Measurements from ENCODE around the gene LRP2. TPM values are rescaled to one million over a fixed set of nuclear protein-coding genes. Genes with fewer than 3 reads are reported as not detected.
"Not testable (repeated sequence)": the region's sequence is repeated elsewhere in the genome, so short reads cannot be mapped to it uniquely, and the experiment has no call there.

Gene LRP2
- total and polyA plus RNA-seq, 4 donors, result 2.3 to 7.4 (median 3.5) TPM

DNA sequence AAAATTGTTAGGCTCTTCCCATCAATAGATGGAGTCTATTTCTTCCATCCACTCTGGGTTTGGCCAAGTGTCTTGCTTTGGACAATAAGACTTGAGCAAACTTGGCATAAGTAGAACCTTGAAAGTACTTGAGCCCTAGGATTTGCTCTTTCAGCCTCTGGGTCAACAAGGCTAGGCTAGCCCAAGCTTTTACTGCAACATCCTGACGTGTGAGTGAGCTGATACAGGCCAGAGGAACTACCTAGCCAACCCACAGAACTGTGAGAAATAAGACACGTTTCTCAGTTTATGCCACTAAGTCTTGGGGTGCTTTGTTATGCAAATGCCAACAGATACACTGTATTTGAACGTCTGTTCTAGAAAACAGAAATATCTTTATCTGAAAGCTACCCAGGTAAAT is 71.9 kb downstream of the LRP2 start:
- DNase-seq (ENCODE audit: low read depth in 4 of 6, low spot score in 6 of 6), result no peak
- Histone ChIP-seq H3K4me1 (ENCODE audit: control insufficient read depth, insufficient read depth, low read length) (peaks cover 2% of the 10 kb centered on the region), H3K27me3 (ENCODE audit: control insufficient read depth, insufficient read depth, low read length) (no peaks in the 10 kb centered on the region), H3K4me3 (ENCODE audit: low read depth, low read length) (no peak overlapping the region), H3K27ac (ENCODE audit: low read depth, low read length) (no peak overlapping the region), H3K9me3 (ENCODE audit: control insufficient read depth, insufficient read depth, low read length) (no peaks in the 10 kb centered on the region), H3K36me3 (ENCODE audit: control insufficient read depth, insufficient read depth, low read length) (no peaks in the 10 kb centered on the region)
- WGBS (ENCODE audit: insufficient coverage), result 86% methylated on average over 1 of the region's 3 CpGs

DNA sequence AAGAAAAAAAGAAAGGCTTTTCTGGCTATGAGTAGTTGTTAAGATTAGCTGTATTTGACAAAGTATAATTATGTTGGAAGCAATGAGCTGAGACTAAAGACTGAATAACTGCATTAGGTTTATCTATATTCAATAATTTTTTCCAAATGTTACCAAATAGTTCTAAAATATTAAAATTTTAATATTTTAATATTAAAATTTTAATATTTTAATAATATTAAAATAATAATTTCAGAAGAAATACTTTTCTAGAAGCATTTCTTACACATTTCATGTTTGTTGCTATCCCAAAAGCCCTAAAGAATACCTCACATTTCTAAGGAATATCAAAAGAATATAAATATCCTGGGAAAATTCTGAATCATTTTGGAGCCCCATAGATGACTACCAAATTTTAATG is 74.7 kb downstream of the LRP2 start:
- Histone ChIP-seq H3K4me3 (ENCODE audit: low read depth, low read length) (no peak overlapping the region), H3K27me3 (ENCODE audit: control insufficient read depth, insufficient read depth, low read length) (no peaks in the 10 kb centered on the region), H3K4me1 (ENCODE audit: control insufficient read depth, insufficient read depth, low read length) (peaks cover 2% of the 10 kb centered on the region), H3K36me3 (ENCODE audit: control insufficient read depth, insufficient read depth, low read length) (no peaks in the 10 kb centered on the region), H3K27ac (ENCODE audit: low read depth, low read length) (no peak overlapping the region), H3K9me3 (ENCODE audit: control insufficient read depth, insufficient read depth, low read length) (no peaks in the 10 kb centered on the region)
- no peak for DNase-seq (ENCODE audit: low read depth in 4 of 6, low spot score in 6 of 6)

DNA sequence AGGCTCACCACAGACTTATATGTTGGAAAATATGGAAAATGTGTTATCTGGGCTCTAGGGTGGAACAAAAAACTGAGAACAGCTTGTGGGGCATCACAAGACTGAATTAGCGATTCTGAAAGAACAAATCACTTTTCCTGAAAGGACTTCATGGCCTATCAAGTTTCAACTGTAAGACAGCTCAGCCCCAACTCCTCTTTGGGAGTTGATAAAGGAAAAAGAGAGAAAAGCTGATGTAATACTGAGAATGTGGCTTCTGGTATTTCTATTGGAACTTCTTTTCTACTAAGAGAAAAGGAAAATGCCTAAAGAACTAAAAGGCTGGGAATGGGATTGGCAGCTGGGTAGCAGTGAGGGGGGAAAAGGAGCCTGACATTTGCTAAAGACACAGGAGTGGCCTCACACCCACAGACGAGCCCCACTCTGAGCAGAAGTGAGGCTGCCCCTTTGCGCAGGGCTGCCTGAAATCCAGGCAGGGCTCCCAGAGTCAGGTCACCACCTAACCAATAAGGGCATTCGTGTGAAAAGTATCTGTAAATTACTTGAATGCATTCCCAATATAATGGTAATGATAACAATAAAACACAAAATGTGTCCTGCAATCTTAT is 75.6 kb downstream of the LRP2 start:
- no peak overlapping the region for H3K27ac ChIP-seq (ENCODE audit: low read depth, low read length)

DNA sequence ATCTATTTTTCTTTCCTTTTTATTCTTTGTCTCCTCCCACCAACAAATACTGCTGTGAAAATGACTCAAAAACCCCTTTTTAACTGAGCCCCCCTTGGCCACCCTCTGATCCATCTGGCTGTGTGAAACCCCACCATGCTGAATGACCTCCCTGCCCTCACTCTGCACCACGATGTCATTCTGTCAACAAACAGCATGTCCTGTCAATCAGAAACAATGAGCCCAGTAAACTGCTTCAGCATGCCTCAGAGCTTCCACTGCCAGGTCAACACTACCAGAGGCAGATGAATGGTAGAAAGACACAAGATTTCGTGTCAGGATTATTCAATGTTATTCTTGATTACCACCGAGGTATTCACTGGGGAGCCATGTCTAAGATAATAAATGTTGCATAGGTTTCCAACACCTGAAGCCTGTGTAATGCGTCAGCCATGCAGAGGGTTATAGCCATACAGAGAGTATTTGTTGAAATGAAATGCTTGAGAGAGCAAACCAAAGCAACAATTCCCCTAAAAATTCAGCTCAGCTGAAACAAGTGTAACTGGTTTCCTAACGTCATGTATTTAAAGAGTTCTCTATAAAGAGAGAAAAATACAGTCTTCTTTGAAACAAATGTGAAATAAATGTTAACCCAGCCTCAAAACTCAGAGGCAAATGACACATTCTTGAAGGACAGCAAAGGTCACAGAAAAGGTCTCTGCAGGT is 76.7 kb downstream of the LRP2 start:
- WGBS (ENCODE audit: insufficient coverage), result 14% methylated on average over 3 of the region's 5 CpGs
- no peaks in the 10 kb centered on the region for H3K36me3 ChIP-seq (ENCODE audit: control insufficient read depth, insufficient read depth, low read length)
- no peak overlapping the region for H3K27ac ChIP-seq (ENCODE audit: low read depth, low read length)
- H3K4me1 ChIP-seq (ENCODE audit: control insufficient read depth, insufficient read depth, low read length), result peaks cover 2% of the 10 kb centered on the region
- H3K27me3 ChIP-seq (ENCODE audit: control insufficient read depth, insufficient read depth, low read length), result no peaks in the 10 kb centered on the region
- no peaks in the 10 kb centered on the region for H3K9me3 ChIP-seq (ENCODE audit: control insufficient read depth, insufficient read depth, low read length)
- peak in 2 of 6 donors; percentile 31 to 61 for DNase-seq (ENCODE audit: low read depth in 4 of 6, low spot score in 6 of 6)
- H3K4me3 ChIP-seq (ENCODE audit: low read depth, low read length), result no peak overlapping the region

More for the DNA sequence above, 75.6 kb downstream of the LRP2 start:
- Histone ChIP-seq H3K9me3 (ENCODE audit: control insufficient read depth, insufficient read depth, low read length) (no peaks in the 10 kb centered on the region), H3K4me1 (ENCODE audit: control insufficient read depth, insufficient read depth, low read length) (peaks cover 2% of the 10 kb centered on the region), H3K36me3 (ENCODE audit: control insufficient read depth, insufficient read depth, low read length) (no peaks in the 10 kb centered on the region), H3K4me3 (ENCODE audit: low read depth, low read length) (no peak overlapping the region), H3K27me3 (ENCODE audit: control insufficient read depth, insufficient read depth, low read length) (no peaks in the 10 kb centered on the region)
- DNase-seq (ENCODE audit: low read depth in 4 of 6, low spot score in 6 of 6), result no peak
- no CpG with 5 or more reads among the region's 4 CpGs for WGBS (ENCODE audit: insufficient coverage)

DNA sequence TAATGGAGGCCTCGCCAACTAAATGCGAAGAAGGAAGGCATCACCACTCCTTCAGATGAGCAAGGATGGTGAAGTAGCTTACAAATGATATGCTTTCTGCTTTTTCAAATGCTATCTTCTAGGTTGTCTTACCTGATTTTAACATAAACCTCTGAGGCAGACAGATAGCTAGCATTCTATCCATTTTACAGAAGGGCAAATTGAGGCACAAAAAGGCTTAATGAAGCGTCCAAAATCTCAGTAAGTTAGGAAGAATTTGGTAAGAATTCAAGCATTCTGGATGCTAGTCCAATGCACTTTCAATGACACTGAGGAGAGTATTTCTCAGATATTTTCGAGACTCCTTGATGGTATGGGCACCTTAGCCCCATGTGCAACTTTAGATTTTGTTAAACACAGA is 81.8 kb downstream of the LRP2 start:
- H3K27me3 ChIP-seq (ENCODE audit: control insufficient read depth, insufficient read depth, low read length), result no peaks in the 10 kb centered on the region
- H3K27ac ChIP-seq (ENCODE audit: low read depth, low read length), result no peak overlapping the region
- no peak overlapping the region for H3K4me3 ChIP-seq (ENCODE audit: low read depth, low read length)
- no peaks in the 10 kb centered on the region for H3K9me3 ChIP-seq (ENCODE audit: control insufficient read depth, insufficient read depth, low read length)
- DNase-seq (ENCODE audit: low read depth in 4 of 6, low spot score in 6 of 6), result no peak
- WGBS (ENCODE audit: insufficient coverage), result 100% methylated on average over 1 of the region's 4 CpGs
- H3K36me3 ChIP-seq (ENCODE audit: control insufficient read depth, insufficient read depth, low read length), result no peaks in the 10 kb centered on the region
- H3K4me1 ChIP-seq (ENCODE audit: control insufficient read depth, insufficient read depth, low read length), result peaks cover under 1% of the 10 kb centered on the region

DNA sequence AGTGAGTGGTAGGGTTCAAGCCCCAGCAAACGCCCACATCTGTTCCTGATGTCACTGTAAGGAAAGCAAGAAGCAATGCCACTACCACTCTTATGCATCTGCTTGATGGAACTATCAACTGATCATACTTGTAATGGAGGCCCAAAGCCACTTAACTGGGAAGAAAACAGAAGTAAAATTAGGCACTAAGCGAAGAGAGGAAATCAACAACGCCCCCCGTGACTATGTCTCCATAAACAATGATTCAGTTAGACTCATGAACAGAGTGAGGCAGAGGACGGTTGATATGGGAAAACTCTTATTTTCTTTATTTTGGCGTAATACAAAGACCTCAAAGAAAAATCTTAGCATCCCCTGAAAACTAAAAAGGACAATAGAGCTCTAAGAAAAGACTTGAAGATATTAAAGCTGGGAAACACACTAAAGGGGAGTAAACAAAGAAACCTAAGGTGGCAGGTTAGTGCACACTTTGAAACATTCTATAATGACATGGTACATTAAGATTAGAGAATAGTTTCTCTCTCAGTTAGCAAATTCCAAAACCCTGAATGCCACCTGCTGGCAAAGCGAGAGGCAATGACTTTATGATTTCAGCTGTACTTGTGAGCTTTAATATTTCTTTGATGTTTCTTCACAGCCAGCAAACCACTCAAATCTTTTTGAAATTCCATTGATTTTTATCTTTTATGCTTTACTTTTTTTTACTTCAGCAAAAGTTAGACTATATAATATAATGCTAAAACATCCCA is 86.5 kb downstream of the LRP2 start:
- WGBS (ENCODE audit: insufficient coverage), result no CpG with 5 or more reads among the region's 7 CpGs
- no peaks in the 10 kb centered on the region for H3K27me3 ChIP-seq (ENCODE audit: control insufficient read depth, insufficient read depth, low read length)
- H3K36me3 ChIP-seq (ENCODE audit: control insufficient read depth, insufficient read depth, low read length), result no peaks in the 10 kb centered on the region
- H3K4me1 ChIP-seq (ENCODE audit: control insufficient read depth, insufficient read depth, low read length), result no peaks in the 10 kb centered on the region
- no peaks in the 10 kb centered on the region for H3K9me3 ChIP-seq (ENCODE audit: control insufficient read depth, insufficient read depth, low read length)
- H3K27ac ChIP-seq (ENCODE audit: low read depth, low read length), result no peak overlapping the region
- no peak overlapping the region for H3K4me3 ChIP-seq (ENCODE audit: low read depth, low read length)
- DNase-seq (ENCODE audit: low read depth in 4 of 6, low spot score in 6 of 6), result peak in 2 of 6 donors; percentile 42 to 84

DNA sequence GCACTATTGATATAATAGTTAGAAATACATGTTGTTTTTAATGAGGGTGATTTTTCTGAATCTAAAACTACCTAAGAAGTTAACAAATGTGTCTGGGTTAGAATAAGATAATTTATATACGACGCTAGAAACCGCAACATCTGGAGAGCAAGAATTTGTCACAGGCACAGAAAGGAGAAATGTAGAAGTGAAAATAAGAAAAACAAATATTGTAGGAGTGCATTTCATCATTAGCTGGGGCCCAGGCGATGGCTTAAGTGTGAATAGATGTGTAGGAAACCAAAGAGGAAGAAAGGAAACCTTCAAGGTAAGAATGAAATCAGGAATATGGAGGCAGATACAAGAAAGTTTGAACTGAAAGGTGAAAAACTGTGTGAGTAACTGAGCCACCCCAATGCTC is 90.3 kb downstream of the LRP2 start:
- Histone ChIP-seq H3K27ac (ENCODE audit: low read depth, low read length) (no peak overlapping the region), H3K4me3 (ENCODE audit: low read depth, low read length) (no peak overlapping the region), H3K27me3 (ENCODE audit: control insufficient read depth, insufficient read depth, low read length) (no peaks in the 10 kb centered on the region), H3K4me1 (ENCODE audit: control insufficient read depth, insufficient read depth, low read length) (no peaks in the 10 kb centered on the region), H3K9me3 (ENCODE audit: control insufficient read depth, insufficient read depth, low read length) (no peaks in the 10 kb centered on the region), H3K36me3 (ENCODE audit: control insufficient read depth, insufficient read depth, low read length) (no peaks in the 10 kb centered on the region)
- DNase-seq (ENCODE audit: low read depth in 4 of 6, low spot score in 6 of 6), result no peak
- WGBS (ENCODE audit: insufficient coverage), result 88% methylated on average over 4 of the region's 4 CpGs

DNA sequence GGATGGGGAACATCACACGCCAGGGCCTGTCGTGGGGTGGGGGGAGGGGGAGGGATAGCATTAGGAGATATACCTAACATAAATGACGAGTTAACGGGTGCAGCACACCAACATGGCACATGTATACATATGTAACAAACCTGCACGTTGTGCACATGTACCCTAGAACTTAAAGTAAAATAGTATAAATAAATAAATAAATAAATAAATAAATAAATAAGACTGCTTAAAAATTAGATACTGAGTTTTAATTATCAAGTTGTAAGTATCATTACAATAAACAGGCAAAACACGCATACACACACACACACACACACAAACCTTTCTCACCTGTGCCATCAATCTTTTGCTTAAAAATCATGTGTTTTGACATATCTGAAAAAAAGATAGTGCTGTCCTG is 91.8 kb downstream of the LRP2 start:
- not testable (repeated sequence) for H3K27ac ChIP-seq (ENCODE audit: low read depth, low read length); H3K27me3 ChIP-seq (ENCODE audit: control insufficient read depth, insufficient read depth, low read length); DNase-seq (ENCODE audit: low read depth in 4 of 6, low spot score in 6 of 6); H3K4me3 ChIP-seq (ENCODE audit: low read depth, low read length); H3K9me3 ChIP-seq (ENCODE audit: control insufficient read depth, insufficient read depth, low read length); H3K36me3 ChIP-seq (ENCODE audit: control insufficient read depth, insufficient read depth, low read length); H3K4me1 ChIP-seq (ENCODE audit: control insufficient read depth, insufficient read depth, low read length)
- WGBS (ENCODE audit: insufficient coverage), result no CpG with 5 or more reads among the region's 6 CpGs

DNA sequence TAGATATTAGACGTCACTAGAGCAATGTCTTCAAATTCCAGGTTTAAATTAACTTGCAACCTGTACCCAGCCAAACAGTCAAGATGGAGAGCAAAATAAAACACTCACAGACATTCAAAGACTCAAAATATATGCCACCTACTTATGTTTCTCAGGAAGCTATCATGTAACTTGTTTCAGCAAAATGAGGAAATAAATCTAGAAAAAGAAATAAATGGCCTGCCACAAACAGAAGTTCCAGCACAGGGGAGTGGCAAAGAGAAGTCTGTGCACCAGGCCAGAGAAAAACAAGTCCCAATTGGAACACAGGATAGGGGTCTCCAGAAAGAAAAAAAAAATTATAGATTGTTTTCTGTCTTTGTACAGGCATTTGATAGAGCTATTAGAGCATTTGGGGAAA is 96.7 kb downstream of the LRP2 start:
- H3K36me3 ChIP-seq (ENCODE audit: control insufficient read depth, insufficient read depth, low read length), result no peaks in the 10 kb centered on the region
- no peak overlapping the region for H3K27ac ChIP-seq (ENCODE audit: low read depth, low read length)
- H3K27me3 ChIP-seq (ENCODE audit: control insufficient read depth, insufficient read depth, low read length), result no peaks in the 10 kb centered on the region
- H3K4me3 ChIP-seq (ENCODE audit: low read depth, low read length), result no peak overlapping the region
- no peaks in the 10 kb centered on the region for H3K4me1 ChIP-seq (ENCODE audit: control insufficient read depth, insufficient read depth, low read length)
- DNase-seq (ENCODE audit: low read depth in 4 of 6, low spot score in 6 of 6), result no peak
- WGBS (ENCODE audit: insufficient coverage), result 100% methylated on average over 1 of the region's 1 CpG
- H3K9me3 ChIP-seq (ENCODE audit: control insufficient read depth, insufficient read depth, low read length), result no peaks in the 10 kb centered on the region

Data from spinal cord (tissue), 10 donors.